HepG2 (cell line): Measurements from ENCODE around the gene CPSF4. TPM values are rescaled to one million over a fixed set of nuclear protein-coding genes. Genes with fewer than 3 reads are reported as not detected.

Source experiments
- ATF1 ChIP-seq: IDR thresholded peaks from 2 replicates; pipeline ENCODE4 v1.6.1; 2016; ENCODE audit warnings: mild to moderate bottlenecking, control low read depth
- MAF1 ChIP-seq: sonication (generic); formaldehyde crosslinking; IDR thresholded peaks from 2 replicates; pipeline ENCODE4 v1.5.0; 2020; ENCODE audit warnings: missing genetic modification reagents, borderline replicate concordance
- MTA1 ChIP-seq: sonication (generic); formaldehyde crosslinking; IDR thresholded peaks from 2 replicates; pipeline ENCODE4 v1.4.0; 2020; ENCODE audit warnings: missing genetic modification reagents, mild to moderate bottlenecking, borderline replicate concordance
- PHF20 ChIP-seq: sonication (generic); formaldehyde crosslinking; IDR thresholded peaks from 2 replicates; pipeline ENCODE4 v1.5.0; 2020; ENCODE audit warnings: mild to moderate bottlenecking, missing genetic modification reagents
- SALL2 ChIP-seq: sonication (generic); formaldehyde crosslinking; IDR thresholded peaks from 2 replicates; pipeline ENCODE4 v1.8.1; 2023; ENCODE audit warnings: mild to moderate bottlenecking, missing genetic modification reagents, inconsistent platforms
- SMYD3 ChIP-seq: sonication (generic); formaldehyde crosslinking; IDR thresholded peaks from 2 replicates; pipeline ENCODE4 v1.8.1; 2023; ENCODE audit warnings: mild to moderate bottlenecking, missing genetic modification reagents
- SRSF9 ChIP-seq: fragments of 200-400 bp; formaldehyde crosslinking; IDR thresholded peaks from 2 replicates; pipeline ENCODE4 v1.6.1; 2018; ENCODE audit warnings: borderline replicate concordance, mild to moderate bottlenecking, low read depth, low read length; ENCODE audit not compliant: insufficient read depth, poor library complexity, severe bottlenecking
- ZEB1 ChIP-seq: IDR thresholded peaks from 2 replicates; pipeline ENCODE4 v1.6.1; 2012; ENCODE audit warnings: mild to moderate bottlenecking, low read depth, inconsistent platforms; ENCODE audit not compliant: insufficient replicate concordance
- ZNF383 ChIP-seq: sonication (generic); formaldehyde crosslinking; IDR thresholded peaks from 2 replicates; pipeline ENCODE4 v1.4.0; 2020; ENCODE audit warnings: missing genetic modification reagents, mild to moderate bottlenecking, borderline replicate concordance
- polyA plus RNA-seq, 8 experiments: library from polyadenylated mRNA; depleted of rRNA in 3 of 8; stranded (reverse) in 7 of 8; unstranded in 1 of 8; fragments of >200 nt; fragmentation: Illumina TruSeq in 4 of 8; extraction: Trizol in 4 of 8; gene quantifications; 2 replicates each; pipeline versions ENCODE4 v1.2.1 to v1.2.3, GENCODE V29; 2011 to 2016; ENCODE audit warnings: low read depth in 4 of 8, missing spikeins in 1 of 8, mixed read lengths in 1 of 8; ENCODE audit not compliant: insufficient read depth in 1 of 8
- total RNA-seq, 5 experiments: library from RNA; depleted of rRNA; stranded (reverse); fragments of >200 nt; fragmentation: Illumina TruSeq; extraction: Trizol; gene quantifications; 2 replicates each; pipeline ENCODE4 v1.2.3, GENCODE V29; 2016; ENCODE audit warnings: low read depth in 1 of 5
- TF ChIP-seq, protein P1 (sequence below), 2 experiments: fragments of 450-650 bp in 1 of 2; sonication (generic) in 1 of 2; formaldehyde crosslinking in 1 of 2; IDR thresholded peaks; 2 replicates each; pipeline versions ENCODE4 v1.6.1 to v1.8.0; 2016 to 2022; ENCODE audit warnings: antibody characterized with exemption in 1 of 2, mild to moderate bottlenecking in 1 of 2, missing genetic modification reagents in 1 of 2
- TF ChIP-seq, protein P2 (sequence below): sonication (generic); formaldehyde crosslinking; IDR thresholded peaks from 2 replicates; pipeline ENCODE4 v1.8.1; 2023; ENCODE audit warnings: missing genetic modification reagents, mild to moderate bottlenecking, borderline replicate concordance
- TF ChIP-seq, protein P3 (sequence below), 2 experiments: sonication (generic) in 1 of 2; formaldehyde crosslinking in 1 of 2; IDR thresholded peaks; 2 replicates each; pipeline versions ENCODE4 v1.5.1 to v1.6.1; 2011 to 2020; ENCODE audit warnings: borderline replicate concordance in 1 of 2, low read depth in 1 of 2, low read length in 1 of 2, mild to moderate bottlenecking in 1 of 2, missing genetic modification reagents in 1 of 2, moderate library complexity in 1 of 2
- TF ChIP-seq, protein P4 (sequence below): sonication (generic); formaldehyde crosslinking; IDR thresholded peaks from 2 replicates; pipeline ENCODE4 v1.8.0; 2022; ENCODE audit warnings: mild to moderate bottlenecking, missing genetic modification reagents, borderline replicate concordance

CPSF4 gene
- total and polyA plus RNA-seq, 2 of the 13 experiments (the other 11 are each of a cell fraction or from before 2014, with no cell fraction given): 34.1 to 49.6 TPM

DNA sequence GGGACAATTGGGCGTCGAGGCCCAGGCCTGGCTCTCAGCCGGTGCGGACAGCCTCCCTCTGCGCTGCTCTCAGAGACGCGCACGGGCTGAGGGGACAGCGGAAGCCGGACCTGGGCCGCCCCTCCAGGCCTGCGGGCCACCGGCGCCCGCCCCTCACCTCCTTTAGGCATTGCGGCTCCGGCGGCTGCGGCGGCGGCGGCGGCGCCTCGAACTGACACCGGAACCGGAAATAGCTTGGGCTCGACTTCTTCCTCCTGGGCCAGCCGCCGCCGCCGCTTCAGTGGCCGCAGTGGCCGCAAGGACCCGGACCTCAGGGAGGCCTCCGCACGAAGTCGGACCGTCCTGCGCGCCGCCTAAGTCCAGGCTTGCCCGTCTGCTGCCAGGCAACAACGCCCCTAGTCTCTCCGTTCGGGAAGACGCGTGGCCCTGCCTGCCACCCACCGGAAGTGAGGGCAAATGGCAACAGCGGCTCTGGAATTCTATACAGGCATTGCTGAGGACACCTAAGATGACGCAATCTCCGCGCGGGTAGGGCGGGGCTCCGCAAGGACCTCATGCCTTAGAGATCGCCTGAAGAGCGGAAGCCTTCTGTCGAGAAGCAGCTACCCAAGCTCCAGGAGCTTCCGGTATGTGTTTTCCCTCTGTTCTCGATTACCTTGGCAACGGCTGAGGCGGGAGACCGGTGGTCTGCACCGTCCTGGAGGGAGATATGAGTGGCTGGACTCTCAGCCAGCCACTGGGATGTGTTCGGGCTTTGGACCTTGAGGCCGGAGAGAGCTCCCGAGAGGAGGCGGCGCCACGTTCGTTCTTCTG, 30.2 kb upstream of the CPSF4 start, which contains the start of the genes BUD31 and PDAP1 (continued):
- TF ChIP-seq, protein P1, sequence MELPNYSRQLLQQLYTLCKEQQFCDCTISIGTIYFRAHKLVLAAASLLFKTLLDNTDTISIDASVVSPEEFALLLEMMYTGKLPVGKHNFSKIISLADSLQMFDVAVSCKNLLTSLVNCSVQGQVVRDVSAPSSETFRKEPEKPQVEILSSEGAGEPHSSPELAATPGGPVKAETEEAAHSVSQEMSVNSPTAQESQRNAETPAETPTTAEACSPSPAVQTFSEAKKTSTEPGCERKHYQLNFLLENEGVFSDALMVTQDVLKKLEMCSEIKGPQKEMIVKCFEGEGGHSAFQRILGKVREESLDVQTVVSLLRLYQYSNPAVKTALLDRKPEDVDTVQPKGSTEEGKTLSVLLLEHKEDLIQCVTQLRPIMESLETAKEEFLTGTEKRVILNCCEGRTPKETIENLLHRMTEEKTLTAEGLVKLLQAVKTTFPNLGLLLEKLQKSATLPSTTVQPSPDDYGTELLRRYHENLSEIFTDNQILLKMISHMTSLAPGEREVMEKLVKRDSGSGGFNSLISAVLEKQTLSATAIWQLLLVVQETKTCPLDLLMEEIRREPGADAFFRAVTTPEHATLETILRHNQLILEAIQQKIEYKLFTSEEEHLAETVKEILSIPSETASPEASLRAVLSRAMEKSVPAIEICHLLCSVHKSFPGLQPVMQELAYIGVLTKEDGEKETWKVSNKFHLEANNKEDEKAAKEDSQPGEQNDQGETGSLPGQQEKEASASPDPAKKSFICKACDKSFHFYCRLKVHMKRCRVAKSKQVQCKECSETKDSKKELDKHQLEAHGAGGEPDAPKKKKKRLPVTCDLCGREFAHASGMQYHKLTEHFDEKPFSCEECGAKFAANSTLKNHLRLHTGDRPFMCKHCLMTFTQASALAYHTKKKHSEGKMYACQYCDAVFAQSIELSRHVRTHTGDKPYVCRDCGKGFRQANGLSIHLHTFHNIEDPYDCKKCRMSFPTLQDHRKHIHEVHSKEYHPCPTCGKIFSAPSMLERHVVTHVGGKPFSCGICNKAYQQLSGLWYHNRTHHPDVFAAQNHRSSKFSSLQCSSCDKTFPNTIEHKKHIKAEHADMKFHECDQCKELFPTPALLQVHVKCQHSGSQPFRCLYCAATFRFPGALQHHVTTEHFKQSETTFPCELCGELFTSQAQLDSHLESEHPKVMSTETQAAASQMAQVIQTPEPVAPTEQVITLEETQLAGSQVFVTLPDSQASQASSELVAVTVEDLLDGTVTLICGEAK (IDR thresholded peaks at IDR 0.05): peak; percentile 73
- TF ChIP-seq, protein P1 (CRISPR knock-in tag; IDR thresholded peaks at IDR 0.05): peak; percentile 41; the same call in 1 of the 2 replicates
- TF ChIP-seq MTA1 (CRISPR knock-in tag) (no peak; the same call in 1 of the 2 replicates), ATF1 (peak; percentile 76), SALL2 (CRISPR knock-in tag) (peak; percentile 50; the same call in 1 of the 2 replicates), PHF20 (peak; percentile 92), ZEB1 (peak; percentile 18), SRSF9 (no peak), MAF1 (CRISPR knock-in tag) (no peak), SMYD3 (CRISPR knock-in tag) (peak; percentile 81), ZNF383 (CRISPR knock-in tag) (no peak)
- TF ChIP-seq, protein P2, sequence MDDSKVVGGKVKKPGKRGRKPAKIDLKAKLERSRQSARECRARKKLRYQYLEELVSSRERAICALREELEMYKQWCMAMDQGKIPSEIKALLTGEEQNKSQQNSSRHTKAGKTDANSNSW (CRISPR knock-in tag): no peak
- TF ChIP-seq, protein P3, sequence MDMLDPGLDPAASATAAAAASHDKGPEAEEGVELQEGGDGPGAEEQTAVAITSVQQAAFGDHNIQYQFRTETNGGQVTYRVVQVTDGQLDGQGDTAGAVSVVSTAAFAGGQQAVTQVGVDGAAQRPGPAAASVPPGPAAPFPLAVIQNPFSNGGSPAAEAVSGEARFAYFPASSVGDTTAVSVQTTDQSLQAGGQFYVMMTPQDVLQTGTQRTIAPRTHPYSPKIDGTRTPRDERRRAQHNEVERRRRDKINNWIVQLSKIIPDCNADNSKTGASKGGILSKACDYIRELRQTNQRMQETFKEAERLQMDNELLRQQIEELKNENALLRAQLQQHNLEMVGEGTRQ (IDR thresholded peaks at IDR 0.05; ENCODE audit: low read depth, low read length): no peak
- TF ChIP-seq, protein P3 (CRISPR knock-in tag; IDR thresholded peaks at IDR 0.05; ENCODE audit: borderline replicate concordance): no peak
- TF ChIP-seq, protein P4, sequence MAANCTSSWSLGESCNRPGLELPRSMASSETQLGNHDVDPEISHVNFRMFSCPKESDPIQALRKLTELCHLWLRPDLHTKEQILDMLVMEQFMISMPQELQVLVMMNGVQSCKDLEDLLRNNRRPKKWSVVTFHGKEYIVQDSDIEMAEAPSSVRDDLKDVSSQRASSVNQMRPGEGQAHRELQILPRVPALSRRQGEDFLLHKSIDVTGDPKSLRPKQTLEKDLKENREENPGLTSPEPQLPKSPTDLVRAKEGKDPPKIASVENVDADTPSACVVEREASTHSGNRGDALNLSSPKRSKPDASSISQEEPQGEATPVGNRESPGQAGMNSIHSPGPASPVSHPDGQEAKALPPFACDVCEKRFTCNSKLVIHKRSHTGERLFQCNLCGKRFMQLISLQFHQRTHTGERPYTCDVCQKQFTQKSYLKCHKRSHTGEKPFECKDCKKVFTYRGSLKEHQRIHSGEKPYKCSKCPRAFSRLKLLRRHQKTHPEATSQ (CRISPR knock-in tag): peak; percentile 66; the same call in 1 of the 2 replicates
